Smooth muscle cell (in vitro differentiated cells): ENCODE data around the gene NDUFA8. TPM values are rescaled to one million over a fixed set of nuclear protein-coding genes. Genes with fewer than 3 reads are reported as not detected.

Source experiments
- DNase-seq: peaks from one replicate; lab custom pipeline; 2025; ENCODE audit not compliant: unreplicated experiment; lab: John Stamatoyannopoulos, UW
- H2AFZ ChIP-seq: fragments of 200-600 bp; sonication (generic); 2 replicates; pipeline ENCODE4 v1.6.0; 2016; ENCODE audit warnings: antibody characterized with exemption, low read depth, mild to moderate bottlenecking
- H3F3A ChIP-seq: fragments of 200-600 bp; sonication (generic); 2 replicates; pipeline ENCODE4 v1.6.0; 2017; ENCODE audit warnings: antibody characterized with exemption, low read depth
- H3K27ac ChIP-seq: fragments of 200-600 bp; sonication (generic); 2 replicates; pipeline ENCODE4 v1.5.1; 2016; ENCODE audit warnings: low read depth, mild to moderate bottlenecking
- H3K27me3 ChIP-seq: fragments of 200-600 bp; sonication (generic); 2 replicates; pipeline ENCODE4 v1.6.1; 2016; ENCODE audit warnings: low read depth, mild to moderate bottlenecking
- H3K36me3 ChIP-seq: fragments of 200-600 bp; sonication (generic); 2 replicates; pipeline ENCODE4 v1.5.1; 2016; ENCODE audit warnings: low read depth
- H3K4me1 ChIP-seq: fragments of 200-600 bp; sonication (generic); 2 replicates; pipeline ENCODE4 v1.5.1; 2016; ENCODE audit warnings: low read depth
- H3K4me2 ChIP-seq: fragments of 200-600 bp; sonication (generic); 2 replicates; pipeline ENCODE4 v1.6.0; 2016; ENCODE audit warnings: mild to moderate bottlenecking
- H3K4me3 ChIP-seq: fragments of 200-600 bp; sonication (generic); 2 replicates; pipeline ENCODE4 v1.5.1; 2016; ENCODE audit warnings: mild to moderate bottlenecking
- H3K79me2 ChIP-seq: fragments of 200-600 bp; sonication (generic); 2 replicates; pipeline ENCODE4 v1.6.0; 2016; ENCODE audit warnings: low read depth, mild to moderate bottlenecking
- H3K9ac ChIP-seq: fragments of 200-600 bp; sonication (generic); 2 replicates; pipeline ENCODE4 v1.6.0; 2016; ENCODE audit warnings: low read depth
- H3K9me3 ChIP-seq: fragments of 200-600 bp; sonication (generic); replicated peaks from 2 replicates; pipeline ENCODE4 v1.5.1; 2016; ENCODE audit warnings: low read depth
- H4K20me1 ChIP-seq: fragments of 200-600 bp; sonication (generic); 2 replicates; pipeline ENCODE4 v1.6.0; 2016; ENCODE audit warnings: low read depth
- CTCF ChIP-seq: fragments of 200-600 bp; sonication (generic); IDR thresholded peaks from 2 replicates; pipeline ENCODE4 v1.5.1; 2017; ENCODE audit warnings: borderline replicate concordance, mild to moderate bottlenecking, antibody characterized with exemption; ENCODE audit not compliant: insufficient read depth, poor library complexity, severe bottlenecking
- WGBS: methylation state at CpG from one replicate; pipeline ENCODE4 v1.1.7; 2016; ENCODE audit warnings: low lambda C conversion rate; 5-methylcytosine and 5-hydroxymethylcytosine counted together
- polyA plus RNA-seq: library from polyadenylated mRNA; unstranded; fragments of >200 nt; fragmentation: Nextera tagmentation; extraction: Ambion mirVana; gene quantifications from 2 replicates; pipeline ENCODE4 v1.2.1, GENCODE V29; 2016
- total RNA-seq: library from RNA; depleted of rRNA; stranded (reverse); fragments of >200 nt; gene quantifications from 2 replicates; pipeline ENCODE4 v1.2.3, GENCODE V29; 2014

NDUFA8 gene
- total and polyA plus RNA-seq, 2 experiments from 2014 or later: 47.5 to 126 TPM

- H3F3A ChIP-seq: no peaks in the 10 kb centered on the region
- TF ChIP-seq CTCF: no peak
- DNase-seq: no peak
- H3K9ac ChIP-seq: no peak overlapping the region
- no peak overlapping the region for H3K4me3 ChIP-seq
- no peaks in the 10 kb centered on the region for H4K20me1 ChIP-seq
- no peaks in the 10 kb centered on the region for H3K36me3 ChIP-seq
- no peak overlapping the region for H2AFZ ChIP-seq
- no peaks in the 10 kb centered on the region for H3K4me1 ChIP-seq
- H3K9me3 ChIP-seq: no peaks in the 10 kb centered on the region
- 79% methylated on average over 11 of the region's 11 CpGs for WGBS
- no peaks in the 10 kb centered on the region for H3K79me2 ChIP-seq
- H3K27me3 ChIP-seq: peaks cover 4% of the 10 kb centered on the region
- H3K4me2 ChIP-seq: no peak overlapping the region
- no peak overlapping the region for H3K27ac ChIP-seq
Measured at GRCh38 chr9:122191584-122191983, 32.0 kb upstream of the NDUFA8 start.

GRCh38 chr9:122190597-122191381 lies 31.2 kb upstream of the NDUFA8 start:
- Histone ChIP-seq H3K9me3 (no peaks in the 10 kb centered on the region), H3K27ac (no peak overlapping the region), H3F3A (no peaks in the 10 kb centered on the region), H2AFZ (no peak overlapping the region), H3K4me1 (no peaks in the 10 kb centered on the region), H4K20me1 (no peaks in the 10 kb centered on the region), H3K79me2 (no peaks in the 10 kb centered on the region), H3K27me3 (peaks cover 4% of the 10 kb centered on the region), H3K36me3 (no peaks in the 10 kb centered on the region), H3K4me2 (no peak overlapping the region), H3K9ac (no peak overlapping the region), H3K4me3 (no peak overlapping the region)
- no peak for DNase-seq
- TF ChIP-seq CTCF: no peak
- WGBS: 84% methylated on average over 12 of the region's 12 CpGs

- Histone ChIP-seq H3K9ac (no peak overlapping the region), H3K4me3 (no peak overlapping the region), H2AFZ (no peak overlapping the region), H3K27ac (no peak overlapping the region), H4K20me1 (no peaks in the 10 kb centered on the region), H3K4me1 (no peaks in the 10 kb centered on the region), H3K36me3 (no peaks in the 10 kb centered on the region), H3K4me2 (no peak overlapping the region), H3K79me2 (no peaks in the 10 kb centered on the region), H3F3A (no peaks in the 10 kb centered on the region), H3K9me3 (no peaks in the 10 kb centered on the region), H3K27me3 (peaks cover 5% of the 10 kb centered on the region)
- no peak for TF ChIP-seq CTCF
- DNase-seq: no peak
- WGBS: 82% methylated on average over 6 of the region's 6 CpGs
Measured at GRCh38 chr9:122188369-122188768, 28.8 kb upstream of the NDUFA8 start.
